ENCODE data around the gene NFIB. TPM values are rescaled to one million over a fixed set of nuclear protein-coding genes. Genes with fewer than 3 reads are reported as not detected.

Gene NFIB
- polyA plus RNA-seq, 1 of the 3 experiments (the other 2 are of a cell fraction) = 9.2 TPM

DNA sequence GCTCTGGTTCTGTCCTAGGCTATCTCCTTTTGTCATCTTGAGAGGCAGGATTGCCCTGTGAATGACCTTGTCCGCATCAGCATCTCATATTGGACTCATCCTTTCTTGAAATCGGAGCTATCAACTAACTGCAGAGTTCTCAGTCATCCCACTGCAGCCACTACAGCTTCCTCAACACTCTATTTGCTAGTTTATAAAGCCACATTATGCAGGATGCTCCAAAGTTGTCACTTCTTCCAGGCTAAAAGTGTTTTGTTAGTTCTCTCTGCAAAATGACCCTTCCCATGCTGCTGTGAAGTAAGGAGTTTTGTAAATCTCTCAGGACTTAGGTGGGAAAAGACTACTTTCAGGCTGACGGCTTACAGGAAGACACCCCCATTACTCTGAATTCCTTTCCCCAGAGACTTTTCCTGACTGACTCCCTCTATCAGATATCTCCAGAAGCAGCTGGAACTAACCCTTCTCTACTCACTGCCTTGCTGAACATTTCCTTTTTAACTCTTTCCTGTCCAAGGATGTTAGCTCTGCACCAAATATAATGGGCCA lies 257.6 kb downstream of the NFIB start:
- H4K20me1 ChIP-seq (ENCODE audit: insufficient read depth) = no peaks in the 10 kb centered on the region
- peaks cover 32 to 40% of the 10 kb centered on the region in 2 experiments for H3K4me1 ChIP-seq (ENCODE audit: control insufficient read depth in 1 of 2, insufficient read depth in 2 of 2, low read depth in 1 of 2, low read length in 1 of 2)
- H2AFZ ChIP-seq (ENCODE audit: low read depth) = peak overlapping the region; percentile 80
- 10% methylated on average over 3 of the region's 3 CpGs for WGBS (ENCODE audit: low lambda C conversion rate)
- peak overlapping the region in 1 of 2 experiments; percentile 42; a peak in 2 of 4 replicates for H3K4me3 ChIP-seq (ENCODE audit: low read depth in 2 of 2, low read length in 1 of 2)
- peaks cover 26% of the 10 kb centered on the region for H3F3A ChIP-seq (replicated peaks; ENCODE audit: insufficient read depth)
- H3K9me2 ChIP-seq = no peaks in the 10 kb centered on the region
- TF ChIP-seq, protein P1, sequence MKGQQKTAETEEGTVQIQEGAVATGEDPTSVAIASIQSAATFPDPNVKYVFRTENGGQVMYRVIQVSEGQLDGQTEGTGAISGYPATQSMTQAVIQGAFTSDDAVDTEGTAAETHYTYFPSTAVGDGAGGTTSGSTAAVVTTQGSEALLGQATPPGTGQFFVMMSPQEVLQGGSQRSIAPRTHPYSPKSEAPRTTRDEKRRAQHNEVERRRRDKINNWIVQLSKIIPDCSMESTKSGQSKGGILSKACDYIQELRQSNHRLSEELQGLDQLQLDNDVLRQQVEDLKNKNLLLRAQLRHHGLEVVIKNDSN (IDR thresholded peaks at IDR 0.05; ENCODE audit: borderline replicate concordance, low read depth) = no peak
- TF ChIP-seq GATA2 (CRISPR knock-in tag; IDR thresholded peaks at IDR 0.05) (peak; percentile 14; the same call in 1 of the 2 replicates), JUND (IDR thresholded peaks at IDR 0.05) (peak; percentile 11; the same call in 1 of the 2 replicates), NFIC (IDR thresholded peaks at IDR 0.05; ENCODE audit: borderline replicate concordance) (0 out of 2 replicates have a peak, but pooled peaks have one; percentile 16), RAD21 (IDR thresholded peaks at IDR 0.05; ENCODE audit: low read length) (no peak; the same call in 1 of the 2 replicates), EP300 (IDR thresholded peaks at IDR 0.05; ENCODE audit: borderline replicate concordance in 1 of 2, low read depth in 1 of 2, low read length in 1 of 2) (peak; percentile 9 to 34; a peak in 3 of 4 replicates), RXRA (IDR thresholded peaks at IDR 0.05; ENCODE audit: borderline replicate concordance, low read depth) (peak; percentile 98), TEAD4 (IDR thresholded peaks at IDR 0.05; ENCODE audit: borderline replicate concordance, insufficient read depth) (0 out of 2 replicates have a peak, but pooled peaks have one; percentile 29), CHD2 (IDR thresholded peaks at IDR 0.05; ENCODE audit: low read length, partially characterized antibody) (no peak), ELF1 (IDR thresholded peaks at IDR 0.05) (no peak), TCF12 (IDR thresholded peaks at IDR 0.05) (peak; percentile 46; the same call in 1 of the 2 replicates), SMC3 (IDR thresholded peaks at IDR 0.05; ENCODE audit: low read depth, low read length) (no peak)
- TF ChIP-seq, protein P2, sequence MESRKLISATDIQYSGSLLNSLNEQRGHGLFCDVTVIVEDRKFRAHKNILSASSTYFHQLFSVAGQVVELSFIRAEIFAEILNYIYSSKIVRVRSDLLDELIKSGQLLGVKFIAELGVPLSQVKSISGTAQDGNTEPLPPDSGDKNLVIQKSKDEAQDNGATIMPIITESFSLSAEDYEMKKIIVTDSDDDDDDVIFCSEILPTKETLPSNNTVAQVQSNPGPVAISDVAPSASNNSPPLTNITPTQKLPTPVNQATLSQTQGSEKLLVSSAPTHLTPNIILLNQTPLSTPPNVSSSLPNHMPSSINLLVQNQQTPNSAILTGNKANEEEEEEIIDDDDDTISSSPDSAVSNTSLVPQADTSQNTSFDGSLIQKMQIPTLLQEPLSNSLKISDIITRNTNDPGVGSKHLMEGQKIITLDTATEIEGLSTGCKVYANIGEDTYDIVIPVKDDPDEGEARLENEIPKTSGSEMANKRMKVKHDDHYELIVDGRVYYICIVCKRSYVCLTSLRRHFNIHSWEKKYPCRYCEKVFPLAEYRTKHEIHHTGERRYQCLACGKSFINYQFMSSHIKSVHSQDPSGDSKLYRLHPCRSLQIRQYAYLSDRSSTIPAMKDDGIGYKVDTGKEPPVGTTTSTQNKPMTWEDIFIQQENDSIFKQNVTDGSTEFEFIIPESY (IDR thresholded peaks at IDR 0.05; ENCODE audit: borderline replicate concordance, low read depth) = no peak
- TF ChIP-seq, protein P3, sequence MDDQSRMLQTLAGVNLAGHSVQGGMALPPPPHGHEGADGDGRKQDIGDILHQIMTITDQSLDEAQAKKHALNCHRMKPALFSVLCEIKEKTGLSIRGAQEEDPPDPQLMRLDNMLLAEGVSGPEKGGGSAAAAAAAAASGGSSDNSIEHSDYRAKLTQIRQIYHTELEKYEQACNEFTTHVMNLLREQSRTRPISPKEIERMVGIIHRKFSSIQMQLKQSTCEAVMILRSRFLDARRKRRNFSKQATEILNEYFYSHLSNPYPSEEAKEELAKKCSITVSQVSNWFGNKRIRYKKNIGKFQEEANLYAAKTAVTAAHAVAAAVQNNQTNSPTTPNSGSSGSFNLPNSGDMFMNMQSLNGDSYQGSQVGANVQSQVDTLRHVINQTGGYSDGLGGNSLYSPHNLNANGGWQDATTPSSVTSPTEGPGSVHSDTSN (IDR thresholded peaks at IDR 0.05) = peak; percentile 68
- TF ChIP-seq, protein P4, sequence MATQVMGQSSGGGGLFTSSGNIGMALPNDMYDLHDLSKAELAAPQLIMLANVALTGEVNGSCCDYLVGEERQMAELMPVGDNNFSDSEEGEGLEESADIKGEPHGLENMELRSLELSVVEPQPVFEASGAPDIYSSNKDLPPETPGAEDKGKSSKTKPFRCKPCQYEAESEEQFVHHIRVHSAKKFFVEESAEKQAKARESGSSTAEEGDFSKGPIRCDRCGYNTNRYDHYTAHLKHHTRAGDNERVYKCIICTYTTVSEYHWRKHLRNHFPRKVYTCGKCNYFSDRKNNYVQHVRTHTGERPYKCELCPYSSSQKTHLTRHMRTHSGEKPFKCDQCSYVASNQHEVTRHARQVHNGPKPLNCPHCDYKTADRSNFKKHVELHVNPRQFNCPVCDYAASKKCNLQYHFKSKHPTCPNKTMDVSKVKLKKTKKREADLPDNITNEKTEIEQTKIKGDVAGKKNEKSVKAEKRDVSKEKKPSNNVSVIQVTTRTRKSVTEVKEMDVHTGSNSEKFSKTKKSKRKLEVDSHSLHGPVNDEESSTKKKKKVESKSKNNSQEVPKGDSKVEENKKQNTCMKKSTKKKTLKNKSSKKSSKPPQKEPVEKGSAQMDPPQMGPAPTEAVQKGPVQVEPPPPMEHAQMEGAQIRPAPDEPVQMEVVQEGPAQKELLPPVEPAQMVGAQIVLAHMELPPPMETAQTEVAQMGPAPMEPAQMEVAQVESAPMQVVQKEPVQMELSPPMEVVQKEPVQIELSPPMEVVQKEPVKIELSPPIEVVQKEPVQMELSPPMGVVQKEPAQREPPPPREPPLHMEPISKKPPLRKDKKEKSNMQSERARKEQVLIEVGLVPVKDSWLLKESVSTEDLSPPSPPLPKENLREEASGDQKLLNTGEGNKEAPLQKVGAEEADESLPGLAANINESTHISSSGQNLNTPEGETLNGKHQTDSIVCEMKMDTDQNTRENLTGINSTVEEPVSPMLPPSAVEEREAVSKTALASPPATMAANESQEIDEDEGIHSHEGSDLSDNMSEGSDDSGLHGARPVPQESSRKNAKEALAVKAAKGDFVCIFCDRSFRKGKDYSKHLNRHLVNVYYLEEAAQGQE (IDR thresholded peaks at IDR 0.05; ENCODE audit: low read depth, low read length) = no peak
- DNase-seq = no peak
- ChIA-PET POLR2A (no interaction called here), CTCF (interaction anchor here (0.9 to 2.1 kb wide), 3 partner anchors 372 to 712 kb away, joined by 3 to 9 read pairs (median 4); no protein-coding TSS in a partner anchor)
- peak overlapping the region; percentile 25; the same call in 1 of the 2 replicates for H3K9ac ChIP-seq
- peak overlapping the region; percentile 87 to 98 for H3K27ac ChIP-seq (ENCODE audit: low read depth in 2 of 2, low read length in 1 of 2)
- H3K36me3 ChIP-seq (replicated peaks in 1 of 2; ENCODE audit: control insufficient read depth in 1 of 2, insufficient read depth in 2 of 2, low read length in 1 of 2) = no peaks in the 10 kb centered on the region
- no peaks in the 10 kb centered on the region for H3K27me3 ChIP-seq (ENCODE audit: insufficient read depth)
- H3K9me3 ChIP-seq = no peaks in the 10 kb centered on the region
- H3K79me2 ChIP-seq (ENCODE audit: insufficient read depth) = no peaks in the 10 kb centered on the region
- H3K4me2 ChIP-seq = peak overlapping the region; percentile 81

Data from SK-N-SH (cell line).